GM18511 (cell line): ENCODE measurements around the gene MALRD1.
"Not testable (repeated sequence)": the region's sequence is repeated elsewhere in the genome, so short reads cannot be mapped to it uniquely, and the experiment has no call there.

Source experiments
- ATAC-seq: cut with Tn5 transposase; IDR thresholded peaks from one replicate; pipeline ENCODE4 v1.9.1; 2021; ENCODE audit warnings: mild to moderate bottlenecking, moderate library complexity; ENCODE audit not compliant: unreplicated experiment

The MALRD1 gene

DNA sequence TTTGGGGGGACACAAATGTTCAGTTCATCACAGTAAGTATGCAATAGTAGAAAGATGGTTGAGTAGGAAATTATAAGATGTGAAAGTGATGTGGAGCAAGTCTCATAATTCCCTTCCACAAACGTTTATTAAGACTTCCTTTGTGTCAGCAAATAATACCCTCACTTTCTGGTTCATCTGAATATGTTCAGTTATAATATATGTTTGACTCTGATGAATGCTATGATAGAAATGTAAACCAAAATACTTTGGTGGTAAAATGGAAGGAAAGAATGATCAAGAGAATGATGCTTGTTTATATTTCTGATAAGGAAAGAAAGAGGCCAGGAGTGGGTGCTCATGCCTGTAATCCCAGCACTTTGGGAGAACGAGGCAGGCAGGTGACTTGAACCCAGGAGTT lies 655.9 kb downstream of the MALRD1 start:
- ATAC-seq = no peak

DNA sequence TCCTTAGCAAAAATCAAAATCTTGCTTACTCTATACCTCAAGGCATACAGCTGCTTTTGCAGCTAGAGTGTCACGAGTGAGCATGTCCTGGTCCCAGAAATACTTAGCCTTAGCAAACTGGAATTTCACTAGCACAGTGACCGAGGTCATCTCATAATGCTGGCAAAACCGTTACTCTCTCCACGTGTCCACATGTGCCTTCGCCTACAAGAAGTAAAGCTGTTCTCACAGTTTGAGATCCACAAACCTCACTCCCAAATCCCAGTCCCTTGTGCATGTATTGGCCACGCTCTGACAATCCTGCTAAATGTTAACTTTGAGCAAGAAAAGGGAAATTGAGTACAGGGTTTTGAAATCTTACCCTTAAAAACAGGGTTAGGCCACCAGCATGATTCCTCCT lies 656.6 kb downstream of the MALRD1 start:
- no peak for ATAC-seq

DNA sequence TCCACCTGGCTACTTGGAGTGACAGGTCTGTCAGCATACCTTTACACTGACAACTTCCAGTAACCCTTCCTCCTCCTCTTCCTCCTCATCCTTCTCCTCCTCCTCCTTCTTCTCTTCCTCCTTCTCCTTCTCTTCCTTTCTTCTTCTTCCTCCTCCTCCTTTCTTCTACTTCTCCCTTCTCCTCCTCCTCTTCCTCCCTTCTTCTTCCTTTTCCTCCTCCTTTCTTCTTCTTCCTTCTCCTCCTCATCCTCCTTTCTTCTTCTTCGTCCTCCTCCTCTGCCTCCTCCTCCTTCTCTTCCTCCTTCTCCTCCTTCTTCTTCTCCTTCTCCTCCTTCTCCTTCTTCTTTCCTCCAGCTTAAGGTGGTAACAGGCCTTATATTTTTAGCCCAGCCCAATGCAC lies 658.3 kb downstream of the MALRD1 start:
- no peak for ATAC-seq

DNA sequence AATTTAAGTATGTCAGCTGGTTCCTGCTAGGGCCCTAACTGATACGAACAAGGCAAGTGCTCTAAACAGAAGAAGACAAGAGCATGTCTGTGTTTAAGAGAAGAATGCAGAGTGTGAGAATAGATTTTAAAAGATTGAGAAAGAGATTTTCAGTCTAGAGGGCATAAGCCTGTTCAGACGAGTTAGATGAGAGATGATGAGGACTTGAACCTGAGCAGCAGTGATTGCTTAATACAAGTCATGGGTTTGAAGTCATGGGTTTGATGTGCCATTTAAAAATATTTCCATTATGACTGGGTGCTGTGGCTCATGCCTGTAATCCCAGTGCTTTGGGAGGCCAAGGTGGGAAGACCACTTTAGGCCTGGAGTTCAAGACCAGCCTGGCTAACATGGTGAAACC lies 658.8 kb downstream of the MALRD1 start:
- ATAC-seq = no peak

DNA sequence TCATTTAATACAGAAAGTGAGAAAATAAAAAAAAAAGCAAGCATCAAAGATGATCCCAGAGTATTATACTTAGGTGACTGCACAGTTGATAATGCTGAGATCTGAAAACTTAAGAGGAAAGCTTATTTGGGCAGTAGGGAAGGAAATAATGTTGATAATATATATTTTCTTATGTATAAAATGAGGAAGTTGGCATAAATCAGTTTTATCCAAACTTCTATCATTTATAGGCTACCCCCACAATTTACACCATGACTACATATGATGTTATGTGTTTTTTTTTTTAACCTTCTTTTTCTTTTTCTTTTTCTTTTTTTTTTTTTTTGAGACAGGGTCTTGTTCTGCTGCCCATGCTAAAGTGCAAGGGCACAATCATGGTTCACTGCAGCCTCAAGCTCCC lies 659.4 kb downstream of the MALRD1 start:
- no peak for ATAC-seq

DNA sequence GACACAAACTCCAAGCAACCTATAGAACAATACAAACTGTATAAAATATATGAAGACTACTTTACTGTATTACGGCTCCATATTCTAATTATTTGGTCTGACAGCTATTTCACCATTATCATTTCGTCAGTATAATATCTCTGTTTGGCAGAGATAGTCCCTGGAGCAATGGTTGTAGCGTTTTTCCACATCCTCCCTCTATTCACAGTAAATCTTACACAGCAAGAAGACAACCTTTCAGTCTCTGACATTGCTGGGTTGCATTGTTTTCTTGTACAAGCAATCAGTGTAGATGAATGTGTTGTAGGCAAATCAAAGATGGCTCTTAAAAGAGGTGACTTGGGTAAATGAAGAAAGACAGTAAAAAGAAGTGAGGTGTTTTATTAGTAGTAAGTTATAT lies 662.0 kb downstream of the MALRD1 start:
- no peak for ATAC-seq

DNA sequence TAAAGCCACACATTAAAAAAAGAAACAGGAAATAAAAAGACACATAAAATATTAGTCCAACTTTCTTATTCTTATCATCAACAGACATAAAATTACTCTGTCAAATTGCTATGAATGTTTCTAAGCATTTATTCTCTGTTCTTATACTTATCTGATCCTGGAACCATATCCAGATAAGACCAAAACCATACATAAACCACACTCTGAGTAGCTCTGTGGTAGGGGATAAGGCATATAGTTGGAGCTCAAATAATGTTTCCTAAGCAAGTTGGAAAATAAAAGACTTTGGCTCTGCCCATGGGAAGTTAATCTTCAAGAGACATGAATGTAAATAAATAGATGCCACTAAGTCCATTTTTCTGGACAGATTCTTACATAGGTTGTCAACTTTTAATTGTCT lies 664.6 kb downstream of the MALRD1 start:
- ATAC-seq = no peak

DNA sequence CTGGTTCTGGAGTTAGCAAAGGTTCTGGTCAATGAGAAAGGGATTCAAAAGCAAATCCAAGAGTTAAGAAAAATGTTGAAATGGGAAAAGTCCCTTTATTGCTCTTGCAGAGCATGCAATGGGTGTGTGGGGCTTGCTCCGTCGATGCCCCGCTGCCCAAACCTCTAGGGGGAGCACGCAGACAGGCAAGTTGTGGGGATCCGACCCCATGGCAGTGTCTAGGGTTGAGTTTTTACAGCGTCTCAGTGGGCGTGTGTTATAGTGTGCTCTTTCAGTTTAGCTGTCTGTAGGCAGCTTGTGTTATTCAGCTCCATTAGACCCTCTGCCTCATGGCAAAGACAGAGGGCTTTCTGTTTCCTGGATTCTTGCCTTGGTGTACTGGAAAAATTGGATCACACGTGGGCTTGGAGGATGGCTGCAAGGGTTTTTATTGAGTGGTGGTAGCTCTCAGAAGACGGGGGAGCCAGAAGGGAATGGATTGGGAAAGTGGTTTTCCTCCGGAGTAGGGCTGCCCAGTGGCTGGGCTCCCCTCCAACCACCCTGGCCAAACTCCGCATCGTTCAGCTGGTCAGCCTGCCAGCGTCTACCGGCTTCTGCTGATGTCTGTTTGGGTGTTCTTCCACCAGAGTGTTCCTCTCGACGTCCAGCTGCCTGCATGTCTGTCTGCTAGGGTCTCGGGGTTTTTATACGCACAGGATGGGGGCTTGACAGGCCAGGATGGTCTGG lies 665.4 kb downstream of the MALRD1 start:
- no peak for ATAC-seq

DNA sequence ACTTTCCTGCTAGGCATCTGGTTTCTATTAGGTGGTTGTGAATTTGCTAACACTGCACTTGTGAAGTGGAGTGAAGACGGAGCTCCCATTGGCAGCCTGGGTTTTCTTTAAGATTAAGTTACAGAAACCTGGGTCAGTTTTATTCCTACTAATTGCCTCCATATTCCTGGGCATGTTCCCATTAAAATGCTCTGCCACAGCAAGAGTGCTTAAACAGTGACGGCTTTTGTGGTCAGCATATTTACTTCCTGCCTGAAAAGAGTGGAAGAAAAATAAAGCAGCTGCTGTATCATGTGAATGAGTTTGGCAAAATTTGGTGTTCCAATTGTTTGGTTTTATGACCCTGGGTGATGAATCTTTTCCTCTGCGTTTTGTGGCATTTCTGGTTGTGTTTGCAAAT lies 670.7 kb downstream of the MALRD1 start:
- ATAC-seq = no peak

DNA sequence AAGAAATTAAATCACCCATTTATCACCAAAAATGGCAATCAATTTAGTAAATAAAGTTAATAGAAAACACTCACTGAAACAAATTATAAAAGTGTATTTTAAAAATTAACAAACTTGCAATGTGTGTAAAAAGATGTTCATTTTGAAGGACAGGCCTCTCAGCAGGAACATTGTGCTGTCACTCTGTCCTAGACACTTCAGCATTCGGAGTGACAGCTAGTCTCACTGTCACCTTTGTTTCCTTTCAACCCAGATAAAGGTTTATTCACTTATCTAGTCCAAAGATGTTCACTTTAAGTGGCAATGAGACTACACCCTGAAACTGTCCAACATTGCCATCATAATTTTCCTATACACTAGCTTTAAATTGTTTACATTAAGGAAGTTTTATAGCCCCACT lies 675.7 kb downstream of the MALRD1 start:
- ATAC-seq = no peak

DNA sequence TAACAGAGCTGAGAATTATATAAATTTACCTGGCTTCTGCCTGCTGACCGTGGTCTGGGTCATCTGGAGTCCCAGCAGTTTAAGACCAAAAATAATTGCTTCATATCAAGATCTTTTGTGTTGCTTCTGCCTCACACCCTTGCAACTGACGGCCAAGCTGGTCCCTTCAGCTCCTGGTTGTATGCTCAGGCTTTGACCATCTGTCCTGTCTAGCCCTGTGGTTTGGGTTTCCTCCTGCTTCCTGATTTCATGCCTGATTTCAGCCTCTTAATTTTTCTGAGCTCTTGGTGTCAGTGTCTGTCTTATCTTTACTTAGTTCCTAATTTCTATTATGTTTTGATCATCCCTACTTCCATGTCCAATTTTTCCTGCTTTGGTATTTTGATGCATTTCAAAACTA lies 679.8 kb downstream of the MALRD1 start:
- ATAC-seq = no peak

DNA sequence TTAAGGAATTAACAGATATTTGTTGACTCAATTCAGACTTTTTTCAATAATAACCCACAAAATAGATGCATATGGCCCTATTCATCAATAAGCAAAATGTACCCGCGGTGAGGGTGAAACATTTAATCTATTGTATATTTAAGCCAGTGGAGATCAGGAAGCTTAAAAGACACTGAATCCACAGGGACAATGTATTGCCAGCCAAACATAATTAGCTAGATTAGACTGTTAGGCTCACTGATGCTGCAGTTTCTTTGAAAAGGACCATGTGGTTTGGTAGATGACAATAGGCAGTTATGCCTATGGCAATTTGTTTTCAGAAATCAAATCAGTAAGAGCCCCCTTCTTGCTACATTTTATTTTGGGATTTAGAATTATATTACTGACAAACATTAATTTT lies 680.4 kb downstream of the MALRD1 start:
- ATAC-seq = no peak

DNA sequence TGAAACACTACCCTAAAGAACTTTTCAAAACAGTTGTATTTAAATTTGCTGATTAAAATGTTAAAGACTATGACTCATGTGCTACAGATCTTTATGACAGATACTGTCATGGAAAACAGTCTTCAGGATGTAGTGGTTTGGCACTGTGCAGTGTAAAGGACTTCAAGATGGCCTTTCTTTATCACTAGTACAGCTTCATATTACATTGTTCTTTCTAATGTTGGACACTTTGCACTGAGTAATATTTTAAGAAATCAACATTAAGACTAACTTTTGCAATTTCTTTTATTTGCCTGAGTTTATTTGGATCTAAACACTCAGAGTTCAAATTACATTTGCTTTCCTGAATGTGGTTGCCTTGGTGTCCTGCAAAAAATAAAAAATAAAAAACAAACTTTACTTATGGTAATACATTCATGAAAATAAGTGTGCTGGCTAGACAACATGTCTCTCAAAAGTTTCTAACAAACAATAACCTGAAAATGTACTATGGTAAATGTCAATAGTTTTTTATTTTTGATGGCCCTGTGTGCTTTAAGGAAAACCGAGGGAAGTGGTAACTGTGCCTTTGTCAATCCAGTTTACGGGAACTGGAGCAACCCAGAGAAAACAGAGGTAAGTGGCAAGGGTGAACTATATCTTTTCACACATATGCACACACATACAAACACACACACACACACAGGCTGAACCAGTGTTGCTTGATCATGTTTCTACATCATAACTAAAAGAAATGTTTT lies 681.7 kb downstream of the MALRD1 start:
- ATAC-seq = no peak

DNA sequence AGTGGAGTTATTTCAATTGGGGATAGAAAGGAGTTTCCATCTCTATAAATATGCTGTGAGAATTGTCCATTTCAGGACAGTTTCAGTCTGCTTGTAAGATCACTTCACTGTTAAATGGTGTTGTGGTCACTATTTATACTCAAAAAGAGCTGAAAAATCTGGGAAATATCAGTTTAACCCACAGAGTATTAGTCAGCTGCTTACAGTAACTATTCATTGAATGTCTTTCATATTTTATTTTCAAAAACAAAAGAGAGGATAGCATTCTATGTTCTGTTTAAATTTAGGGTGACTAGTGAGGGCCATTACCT lies 682.3 kb downstream of the MALRD1 start:
- ATAC-seq = no peak

DNA sequence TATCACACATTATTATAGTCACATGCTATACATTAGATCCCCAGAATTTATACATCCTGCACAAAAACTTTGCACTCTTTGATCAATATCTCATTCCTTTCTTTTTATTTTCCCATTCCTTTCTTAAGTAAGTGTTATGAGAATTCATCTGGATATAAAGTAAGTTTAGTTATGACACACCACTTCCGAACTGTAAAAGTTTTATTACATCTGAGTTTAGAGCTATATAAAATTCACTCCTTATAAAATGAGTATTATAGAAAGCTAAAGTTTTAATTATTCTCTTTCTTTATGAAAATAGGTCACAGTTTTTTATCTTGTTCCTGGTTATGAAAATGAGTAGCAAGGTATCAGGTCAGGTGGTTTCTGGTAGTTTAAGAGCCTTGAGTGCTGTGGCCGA lies 683.0 kb downstream of the MALRD1 start:
- no peak for ATAC-seq

DNA sequence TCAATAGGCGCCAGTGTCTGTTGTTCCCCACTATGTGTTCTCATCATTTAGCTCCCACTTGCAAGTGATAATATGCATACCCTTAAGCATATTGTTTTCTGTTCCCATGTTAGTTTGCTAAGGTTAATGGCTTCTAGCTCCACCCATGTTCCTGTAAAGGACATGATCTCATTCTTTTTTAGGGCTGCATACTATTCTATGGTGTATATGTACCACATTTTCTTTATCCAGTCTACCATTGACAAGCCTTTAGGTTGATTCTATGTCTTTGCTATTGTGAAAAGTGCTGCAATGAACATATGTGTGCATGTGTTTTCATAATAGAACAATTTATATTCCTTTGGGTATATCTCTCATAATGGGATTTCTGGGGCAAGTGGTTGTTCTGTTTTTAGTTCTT lies 689.8 kb downstream of the MALRD1 start:
- no peak for ATAC-seq

DNA sequence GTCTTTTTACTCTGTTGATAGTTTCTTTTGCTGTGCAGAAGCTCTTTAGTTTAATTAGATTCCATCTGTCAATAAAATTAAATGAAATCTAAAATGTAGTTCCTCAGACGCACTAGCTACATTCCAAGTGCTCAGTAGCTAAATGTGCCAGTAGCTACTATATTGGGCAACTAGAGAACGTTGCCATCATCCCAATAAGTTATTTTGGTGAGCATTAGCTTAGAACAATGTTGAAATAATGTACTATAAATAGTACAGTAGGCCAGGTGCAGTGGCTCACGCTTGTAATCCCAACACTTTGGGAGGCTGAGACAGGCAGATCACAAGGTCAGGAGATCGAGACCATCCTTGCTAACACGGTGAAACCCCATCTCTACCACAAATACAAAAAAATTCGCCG lies 690.6 kb downstream of the MALRD1 start:
- not testable (repeated sequence) for ATAC-seq

DNA sequence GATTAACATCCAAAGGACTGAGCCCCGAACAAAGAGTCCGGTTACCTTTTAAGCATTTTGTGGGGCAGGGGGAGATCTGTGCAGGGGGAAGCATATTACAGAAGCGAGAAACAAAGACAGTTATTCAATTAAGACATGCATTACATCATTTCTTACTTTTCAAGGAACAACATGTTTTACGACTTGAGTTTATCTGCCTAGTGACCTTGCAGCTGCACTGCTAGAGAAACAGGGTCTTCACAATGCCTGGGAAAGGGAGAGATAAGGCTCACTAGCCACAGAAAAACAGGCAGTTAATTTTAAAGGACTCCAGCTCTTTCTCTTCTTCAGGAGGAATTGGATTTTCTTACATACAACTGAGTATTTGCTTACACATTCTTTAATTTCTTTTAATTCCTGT lies 693.5 kb downstream of the MALRD1 start:
- not testable (repeated sequence) for ATAC-seq

DNA sequence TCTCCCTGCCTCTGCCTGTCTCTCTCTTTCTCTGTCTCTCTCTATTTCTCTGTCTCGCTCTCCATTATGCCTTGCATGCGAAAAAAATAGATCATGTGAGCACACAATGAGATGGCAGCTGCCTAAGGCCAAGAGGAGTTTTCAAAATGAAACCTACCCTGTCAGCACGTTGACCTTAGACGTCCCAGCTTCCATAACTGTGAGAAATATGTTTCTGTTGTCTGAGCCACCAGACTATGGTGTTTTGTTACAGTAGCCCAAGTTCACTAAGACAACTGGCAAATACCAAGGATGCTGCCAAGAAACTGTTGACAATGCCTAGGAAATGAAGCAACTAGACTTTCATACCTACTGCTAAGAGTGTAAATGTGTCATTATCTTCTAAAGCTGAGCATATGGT lies 697.1 kb downstream of the MALRD1 start:
- ATAC-seq = no peak

DNA sequence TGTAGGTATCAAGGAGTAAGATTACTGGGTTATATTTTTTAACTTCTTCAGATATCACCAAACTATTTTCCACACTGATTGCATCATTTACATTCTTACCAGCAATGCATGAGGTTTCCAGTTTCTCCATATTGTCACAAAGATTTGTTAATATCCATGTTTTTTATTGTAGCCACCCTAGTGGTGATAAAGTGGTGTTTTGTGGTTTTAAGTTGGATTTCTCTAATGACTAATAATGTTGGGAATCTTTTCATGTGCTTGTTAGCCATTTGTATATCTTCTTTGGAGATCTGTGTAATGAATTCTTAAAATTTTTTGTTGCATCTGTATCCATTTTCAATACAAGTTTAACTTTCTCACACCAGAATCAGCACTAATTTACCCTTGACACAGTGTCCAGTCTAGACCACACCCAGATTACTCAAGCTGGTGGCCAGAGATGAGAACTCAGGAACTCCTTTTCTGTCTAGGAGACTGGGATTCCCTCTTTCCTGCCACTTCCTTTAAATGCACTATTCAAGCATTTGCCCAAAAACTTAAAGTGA lies 700.7 kb downstream of the MALRD1 start:
- ATAC-seq = no peak

DNA sequence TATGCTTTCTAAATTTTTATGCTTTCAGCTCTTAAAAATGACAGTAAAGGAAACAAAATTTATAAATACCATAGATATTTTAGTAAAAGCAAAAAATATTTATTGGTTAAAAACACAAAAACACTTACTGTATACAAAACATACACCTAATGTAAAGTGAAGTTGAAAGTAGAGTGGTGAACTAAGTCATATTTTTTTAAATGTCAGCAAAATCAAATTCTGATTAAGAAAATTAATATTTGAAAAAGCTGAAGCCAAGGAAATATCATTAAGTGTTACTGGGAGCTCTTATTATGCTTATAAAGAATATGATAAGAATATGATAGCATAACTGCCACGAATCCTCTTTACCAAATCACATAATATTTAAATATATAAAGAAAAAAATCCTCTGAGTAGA lies 702.4 kb downstream of the MALRD1 start:
- no peak for ATAC-seq

DNA sequence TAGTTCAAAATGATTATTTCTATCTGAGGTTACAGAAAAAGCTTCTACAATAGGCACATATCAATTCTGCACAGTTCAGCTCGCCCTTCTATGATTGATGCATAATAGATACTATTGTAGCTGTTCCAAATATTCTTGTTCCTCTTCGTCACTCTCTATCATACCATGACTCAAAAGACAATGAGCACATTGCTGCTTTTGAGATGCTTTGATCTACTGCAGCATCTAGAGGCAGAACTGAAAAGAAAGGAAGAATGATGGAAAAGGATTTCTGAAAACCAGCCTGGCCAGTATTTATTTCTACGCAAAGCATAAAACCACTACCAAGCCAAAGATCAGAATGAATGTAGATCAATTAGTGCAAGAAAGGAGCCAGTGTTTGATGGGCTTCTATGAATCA lies 708.3 kb downstream of the MALRD1 start:
- ATAC-seq = no peak

DNA sequence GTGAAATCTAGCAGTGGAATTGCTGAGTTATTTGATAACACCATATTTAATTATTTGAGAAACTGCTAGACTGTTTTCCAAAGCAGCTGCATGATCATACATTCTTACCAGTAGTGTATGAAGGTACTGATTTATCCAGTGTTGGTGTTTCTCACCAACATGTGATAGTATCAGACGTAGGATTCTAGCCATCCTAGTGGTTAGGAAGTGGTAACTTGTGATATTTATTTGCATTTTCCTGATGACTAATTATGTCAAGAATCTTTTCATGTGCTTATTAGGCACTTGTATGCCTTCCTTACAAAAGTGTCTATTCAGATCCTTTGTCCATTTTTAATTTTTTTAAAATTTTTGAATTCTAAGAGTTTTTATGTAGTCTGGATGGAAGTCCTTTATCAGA lies 713.4 kb downstream of the MALRD1 start:
- ATAC-seq = no peak
